Chondrocyte (in vitro differentiated cells): ENCODE measurements around the gene HSPA1B. TPM values are rescaled to one million over a fixed set of nuclear protein-coding genes. Genes with fewer than 3 reads are reported as not detected.
"Not testable (repeated sequence)": the region's sequence is repeated elsewhere in the genome, so short reads cannot be mapped to it uniquely, and the experiment has no call there.

Source experiments
- DNase-seq: peaks from one replicate; pipeline ENCODE4 v3.0.0; 2021; ENCODE audit warnings: mixed read lengths, low spot score
- H3K27ac Mint-ChIP-seq: one replicate; pipeline ENCODE4 v1.8.0; 2021; ENCODE audit warnings: mild to moderate bottlenecking, moderate library complexity, mixed read lengths; ENCODE audit not compliant: unreplicated experiment
- H3K27me3 Mint-ChIP-seq: 2 replicates; pipeline ENCODE4 v1.8.0; 2021; ENCODE audit warnings: low read depth, mixed read lengths
- H3K36me3 Mint-ChIP-seq: 2 replicates; pipeline ENCODE4 v1.8.0; 2021; ENCODE audit warnings: low read depth, mixed read lengths
- H3K4me1 Mint-ChIP-seq: 2 replicates; pipeline ENCODE4 v1.8.0; 2021; ENCODE audit warnings: low read depth, mild to moderate bottlenecking, mixed read lengths
- H3K4me3 Mint-ChIP-seq: one replicate; pipeline ENCODE4 v1.8.0; 2021; ENCODE audit warnings: mild to moderate bottlenecking, moderate library complexity, mixed read lengths; ENCODE audit not compliant: unreplicated experiment
- H3K9me3 Mint-ChIP-seq: 2 replicates; pipeline ENCODE4 v1.8.0; 2021; ENCODE audit warnings: low read depth, mixed read lengths
- total RNA-seq: library from RNA; stranded (reverse); gene quantifications from 3 replicates; pipeline ENCODE4 v1.2.1, GENCODE V29; 2021
- TF ChIP-seq, protein P1 (sequence below): fragments of 200-600 bp; sonication (generic); IDR thresholded peaks from 2 replicates; pipeline ENCODE4 v1.5.0; 2021; ENCODE audit warnings: antibody characterized with exemption, mild to moderate bottlenecking, moderate library complexity

Gene HSPA1B
- total RNA-seq, 1 donor from 2014 or later, result 46.8 TPM

DNA sequence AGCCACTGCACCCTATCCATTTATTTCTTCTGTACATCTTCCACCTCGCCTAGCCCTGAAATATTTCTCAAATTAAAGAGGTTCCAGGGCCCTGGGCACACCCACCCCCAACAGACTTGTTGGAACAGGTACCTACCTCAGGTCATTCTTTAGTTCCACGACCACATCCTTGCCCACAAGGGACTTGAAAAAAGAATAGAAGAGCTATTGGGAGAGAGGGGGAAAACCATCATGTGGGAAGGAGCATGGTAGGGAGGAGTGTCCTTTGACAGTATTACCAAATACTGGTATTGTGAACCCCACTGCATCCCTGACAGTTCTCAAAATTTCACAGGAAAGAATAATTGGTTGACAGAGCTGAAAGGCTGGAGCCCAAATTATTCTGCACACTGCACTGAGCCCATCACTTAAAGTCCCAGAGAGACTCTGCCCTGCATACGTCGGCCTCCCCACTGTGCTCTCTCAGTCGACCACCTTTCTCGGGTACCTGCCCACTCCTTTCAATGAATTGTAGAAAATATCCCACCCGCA, 21.5 kb upstream of the HSPA1B start:
- peak; percentile 22 for DNase-seq
- TF ChIP-seq, protein P1, sequence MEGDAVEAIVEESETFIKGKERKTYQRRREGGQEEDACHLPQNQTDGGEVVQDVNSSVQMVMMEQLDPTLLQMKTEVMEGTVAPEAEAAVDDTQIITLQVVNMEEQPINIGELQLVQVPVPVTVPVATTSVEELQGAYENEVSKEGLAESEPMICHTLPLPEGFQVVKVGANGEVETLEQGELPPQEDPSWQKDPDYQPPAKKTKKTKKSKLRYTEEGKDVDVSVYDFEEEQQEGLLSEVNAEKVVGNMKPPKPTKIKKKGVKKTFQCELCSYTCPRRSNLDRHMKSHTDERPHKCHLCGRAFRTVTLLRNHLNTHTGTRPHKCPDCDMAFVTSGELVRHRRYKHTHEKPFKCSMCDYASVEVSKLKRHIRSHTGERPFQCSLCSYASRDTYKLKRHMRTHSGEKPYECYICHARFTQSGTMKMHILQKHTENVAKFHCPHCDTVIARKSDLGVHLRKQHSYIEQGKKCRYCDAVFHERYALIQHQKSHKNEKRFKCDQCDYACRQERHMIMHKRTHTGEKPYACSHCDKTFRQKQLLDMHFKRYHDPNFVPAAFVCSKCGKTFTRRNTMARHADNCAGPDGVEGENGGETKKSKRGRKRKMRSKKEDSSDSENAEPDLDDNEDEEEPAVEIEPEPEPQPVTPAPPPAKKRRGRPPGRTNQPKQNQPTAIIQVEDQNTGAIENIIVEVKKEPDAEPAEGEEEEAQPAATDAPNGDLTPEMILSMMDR, result no peak
- peak overlapping the region; percentile 95 for H3K27ac Mint-ChIP-seq
- peaks cover 15% of the 10 kb centered on the region for H3K4me1 Mint-ChIP-seq
- H3K36me3 Mint-ChIP-seq, result no peaks in the 10 kb centered on the region
- peak overlapping the region; percentile 91 for H3K4me3 Mint-ChIP-seq
- H3K27me3 Mint-ChIP-seq, result no peaks in the 10 kb centered on the region
- no peaks in the 10 kb centered on the region for H3K9me3 Mint-ChIP-seq

DNA sequence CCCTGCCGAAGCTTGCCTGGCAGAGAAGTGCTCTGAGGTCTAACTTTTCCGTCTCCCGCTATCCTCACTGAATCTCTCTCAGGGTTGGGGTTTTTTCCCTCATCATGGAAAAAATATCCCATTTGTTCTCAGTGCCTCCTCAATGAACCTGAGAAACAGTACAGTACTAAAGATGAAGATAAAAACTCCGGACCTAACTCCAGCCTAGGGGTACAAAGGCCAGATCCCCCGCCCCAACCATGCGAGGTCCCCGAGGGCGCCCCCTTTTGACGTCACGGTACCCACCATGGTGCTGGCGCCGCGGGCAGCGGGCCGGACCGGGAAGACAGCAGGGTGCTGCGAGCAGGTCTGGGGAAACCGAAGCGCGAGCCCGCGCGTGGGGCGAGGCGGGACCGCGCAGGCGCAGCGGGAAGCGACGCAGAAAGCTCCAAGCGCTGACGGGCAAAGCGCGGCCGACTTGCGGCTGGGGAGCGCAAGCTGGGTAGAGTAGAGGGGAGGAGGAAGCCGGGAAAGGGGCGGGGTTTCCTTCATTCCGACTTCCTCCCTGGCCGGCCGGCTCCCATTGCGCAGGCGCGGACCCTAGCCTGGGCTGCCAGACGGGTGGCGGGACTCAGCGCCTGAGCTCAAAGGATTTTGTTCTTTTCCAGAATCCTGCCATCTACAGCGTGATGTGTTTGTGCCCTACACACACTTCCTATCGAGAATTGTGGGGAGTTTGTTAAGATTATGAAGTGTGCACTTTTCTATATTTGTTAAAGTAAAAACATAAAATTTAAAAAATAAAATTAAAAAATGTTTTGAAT, 20.9 kb upstream of the HSPA1B start, which contains the start of gene LSM2:
LSM2 (minus strand) TSS at position 497 of the 803 bp plus-strand sequence; CDS start at position 288, 209 bp downstream.
- no peaks in the 10 kb centered on the region for H3K9me3 Mint-ChIP-seq
- no peaks in the 10 kb centered on the region for H3K27me3 Mint-ChIP-seq
- H3K36me3 Mint-ChIP-seq, result no peaks in the 10 kb centered on the region
- H3K4me1 Mint-ChIP-seq, result peaks cover 15% of the 10 kb centered on the region
- DNase-seq, result peak; percentile 99
- peak within 1 kb of the TSS; percentile 95 for H3K27ac Mint-ChIP-seq
- TF ChIP-seq, protein P1, result peak; percentile 71
- peak within 1 kb of the TSS; percentile 91 for H3K4me3 Mint-ChIP-seq

DNA sequence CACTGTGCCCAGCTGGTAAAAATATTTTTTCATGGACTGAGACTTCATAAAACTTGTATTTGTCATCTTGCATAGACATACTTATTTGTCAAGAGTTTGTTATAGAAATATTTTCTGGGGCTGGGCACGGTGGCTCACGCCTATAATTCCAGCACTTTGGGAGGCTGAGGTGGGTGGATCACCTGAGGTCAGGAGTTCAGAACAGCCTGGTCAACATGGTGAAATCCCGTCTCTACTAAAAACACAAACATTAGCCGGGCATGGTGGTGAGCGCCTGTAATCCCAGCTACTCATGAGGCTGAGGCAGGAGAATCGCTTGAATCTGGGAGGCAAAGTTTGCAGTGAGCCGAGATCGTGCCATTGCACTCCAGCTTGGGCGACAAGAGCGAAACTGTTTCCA, 18.9 kb upstream of the HSPA1B start:
- not testable (repeated sequence) for H3K27me3 Mint-ChIP-seq, H3K36me3 Mint-ChIP-seq, H3K4me3 Mint-ChIP-seq, H3K27ac Mint-ChIP-seq, DNase-seq, H3K9me3 Mint-ChIP-seq
- H3K4me1 Mint-ChIP-seq, result peaks cover 16% of the 10 kb centered on the region

DNA sequence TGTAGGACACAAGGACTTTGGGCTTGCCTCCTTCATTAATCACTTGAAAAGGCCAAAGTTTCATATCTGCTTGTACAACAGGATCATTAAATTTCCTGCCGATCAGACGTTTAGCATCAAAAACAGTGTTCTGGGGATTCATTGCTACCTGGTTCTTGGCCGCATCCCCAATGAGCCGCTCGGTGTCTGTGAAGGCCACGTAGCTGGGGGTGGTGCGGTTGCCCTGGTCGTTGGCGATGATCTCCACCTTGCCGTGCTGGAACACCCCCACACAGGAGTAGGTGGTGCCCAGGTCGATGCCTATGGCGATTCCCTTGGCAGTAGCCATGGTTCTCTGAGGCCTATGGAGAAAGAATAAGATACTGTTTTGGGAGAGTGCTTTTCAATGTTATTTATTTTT, 15.9 kb upstream of the HSPA1B start:
- Mint-ChIP-seq H3K27me3 (no peaks in the 10 kb centered on the region), H3K27ac (no peak overlapping the region), H3K4me3 (no peak overlapping the region), H3K36me3 (no peaks in the 10 kb centered on the region), H3K4me1 (peaks cover 16% of the 10 kb centered on the region), H3K9me3 (no peaks in the 10 kb centered on the region)
- TF ChIP-seq, protein P1, result no peak
- no peak for DNase-seq

DNA sequence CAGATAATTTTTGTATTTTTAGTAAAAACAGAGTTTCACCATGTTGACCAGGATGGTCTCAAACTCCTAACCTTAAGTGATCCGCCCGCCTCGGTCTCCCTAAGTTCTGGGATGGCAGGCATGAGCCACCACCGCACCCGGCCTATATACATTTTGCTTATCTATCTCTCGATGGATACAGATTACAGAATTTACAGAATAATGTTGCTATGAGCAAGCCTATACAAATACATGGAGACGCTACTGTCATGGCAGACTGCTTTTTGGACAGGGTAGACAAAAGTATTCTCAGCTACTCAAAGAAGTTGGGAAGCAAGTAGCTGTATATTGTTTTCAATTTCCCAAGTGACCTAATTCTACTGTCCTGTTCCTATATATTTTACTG, 14.1 kb upstream of the HSPA1B start:
- TF ChIP-seq, protein P1, result no peak
- no peaks in the 10 kb centered on the region for H3K27me3 Mint-ChIP-seq
- no peak overlapping the region for H3K4me3 Mint-ChIP-seq
- H3K27ac Mint-ChIP-seq, result peak overlapping the region; percentile 49
- H3K4me1 Mint-ChIP-seq, result peaks cover 25% of the 10 kb centered on the region
- H3K9me3 Mint-ChIP-seq, result no peaks in the 10 kb centered on the region
- H3K36me3 Mint-ChIP-seq, result no peaks in the 10 kb centered on the region
- DNase-seq, result no peak
